WERI-Rb-1 (cell line): Measurements from ENCODE around the gene FTL.
A peak's percentile ranks its signal among the peaks of the same experiment; 100 is the strongest.

Experiments used
- DNase-seq: peaks from one replicate; pipeline ENCODE4 v3.0.0-alpha.2; 2020
- H3K27ac ChIP-seq: fragments of 250-450 bp; sonication (Bioruptor Pico); 2 replicates; pipeline ENCODE4 v1.5.1; 2020; ENCODE audit warnings: mild to moderate bottlenecking, moderate library complexity
- H3K27me3 ChIP-seq: fragments of 250-450 bp; sonication (Bioruptor Pico); 2 replicates; pipeline ENCODE4 v1.5.1; 2021; ENCODE audit warnings: mild to moderate bottlenecking, low read depth, moderate library complexity; ENCODE audit not compliant: insufficient read depth, severe bottlenecking
- H3K36me3 ChIP-seq: fragments of 250-450 bp; sonication (Bioruptor Pico); 2 replicates; pipeline ENCODE4 v1.5.1; 2020; ENCODE audit warnings: mild to moderate bottlenecking, moderate library complexity
- H3K4me3 ChIP-seq: 2 replicates; pipeline ENCODE4 v1.5.1; 2011; ENCODE audit warnings: low read depth, mild to moderate bottlenecking, control low read depth, low read length
- H3K9me3 ChIP-seq: fragments of 250-450 bp; sonication (Bioruptor Pico); 2 replicates; pipeline ENCODE4 v1.5.1; 2021; ENCODE audit warnings: mild to moderate bottlenecking, moderate library complexity; ENCODE audit not compliant: severe bottlenecking
- CTCF ChIP-seq: IDR thresholded peaks from 2 replicates; pipeline ENCODE4 v1.5.1; 2011; ENCODE audit warnings: low read depth, mild to moderate bottlenecking, control low read depth, inconsistent platforms, low read length

The FTL gene

DNA sequence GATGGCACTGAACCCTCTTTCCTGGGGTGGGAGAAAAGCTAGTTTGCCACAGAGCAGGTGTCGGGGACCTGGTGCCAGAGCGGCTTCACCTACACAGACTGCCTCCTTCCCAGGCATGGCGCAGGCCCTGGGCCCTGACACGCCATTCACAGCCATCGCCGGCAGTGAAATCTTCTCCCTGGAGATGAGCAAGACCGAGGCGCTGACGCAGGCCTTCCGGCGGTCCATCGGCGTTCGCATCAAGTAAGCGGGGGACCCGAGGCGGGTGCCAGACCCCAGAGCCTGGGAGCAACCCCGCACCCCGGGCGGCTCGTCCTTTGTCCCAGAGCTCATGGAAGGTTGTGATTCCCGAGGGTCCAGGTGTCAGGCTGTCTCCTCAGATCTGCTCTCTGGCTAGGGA is 41.8 kb downstream of the FTL start:
- no peak overlapping the region for H3K27ac ChIP-seq
- peaks cover 77% of the 10 kb centered on the region for H3K36me3 ChIP-seq
- no peak for DNase-seq
- H3K4me3 ChIP-seq: no peak overlapping the region
- TF ChIP-seq CTCF: no peak
- no peaks in the 10 kb centered on the region for H3K9me3 ChIP-seq
- no peaks in the 10 kb centered on the region for H3K27me3 ChIP-seq

GRCh38 chr19:49009828-49010227 is 44.7 kb downstream of the FTL start:
- no peak for TF ChIP-seq CTCF
- Histone ChIP-seq H3K36me3 (peaks cover 75% of the 10 kb centered on the region), H3K4me3 (no peak overlapping the region), H3K27ac (no peak overlapping the region), H3K9me3 (no peaks in the 10 kb centered on the region), H3K27me3 (no peaks in the 10 kb centered on the region)
- DNase-seq: no peak

DNA sequence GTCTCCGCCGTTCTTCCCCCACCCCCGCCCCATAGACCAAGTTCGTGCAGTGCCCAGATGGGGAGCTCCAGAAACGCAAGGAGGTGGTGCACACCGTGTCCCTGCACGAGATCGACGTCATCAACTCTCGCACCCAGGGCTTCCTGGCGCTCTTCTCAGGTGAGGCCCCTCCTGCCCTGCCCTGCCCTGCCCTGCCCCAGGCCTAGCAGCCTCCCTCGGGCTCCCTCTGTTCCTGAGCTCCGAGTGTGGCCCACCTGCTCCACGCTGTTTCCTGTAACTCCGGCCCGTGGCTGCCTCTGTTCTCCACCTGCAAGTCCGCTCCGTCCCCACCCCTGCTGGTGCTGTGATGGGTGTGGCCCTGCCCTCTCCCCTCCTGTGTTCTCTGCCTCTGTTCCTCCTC is 45.3 kb downstream of the FTL start:
- no peak overlapping the region for H3K4me3 ChIP-seq
- DNase-seq: no peak
- H3K36me3 ChIP-seq: peaks cover 75% of the 10 kb centered on the region
- H3K9me3 ChIP-seq: no peaks in the 10 kb centered on the region
- H3K27ac ChIP-seq: no peak overlapping the region
- H3K27me3 ChIP-seq: no peaks in the 10 kb centered on the region
- no peak for TF ChIP-seq CTCF

DNA sequence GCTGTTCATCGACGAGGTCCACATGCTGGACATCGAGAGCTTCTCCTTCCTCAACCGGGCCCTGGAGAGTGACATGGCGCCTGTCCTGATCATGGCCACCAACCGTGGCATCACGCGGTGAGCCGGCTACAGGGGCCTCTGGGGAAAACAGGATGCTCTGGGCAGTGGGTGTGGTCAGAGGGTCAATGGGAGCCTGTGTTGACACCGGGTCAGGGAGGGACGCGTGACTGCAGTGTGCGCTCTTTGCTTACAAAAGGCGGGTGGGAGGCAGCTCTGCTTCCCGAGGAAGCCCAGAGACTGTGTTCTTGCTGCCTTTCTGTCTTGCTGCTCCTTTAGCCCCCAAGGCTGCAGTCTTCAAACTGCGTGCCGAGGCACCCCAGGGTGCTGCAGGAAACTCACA is 46.1 kb downstream of the FTL start:
- H3K27ac ChIP-seq: no peak overlapping the region
- H3K9me3 ChIP-seq: no peaks in the 10 kb centered on the region
- DNase-seq: no peak
- no peaks in the 10 kb centered on the region for H3K27me3 ChIP-seq
- H3K36me3 ChIP-seq: peaks cover 78% of the 10 kb centered on the region
- no peak for TF ChIP-seq CTCF
- no peak overlapping the region for H3K4me3 ChIP-seq

- Histone ChIP-seq H3K4me3 (no peak overlapping the region), H3K27ac (peak overlapping the region; percentile 76), H3K36me3 (peaks cover 61% of the 10 kb centered on the region), H3K27me3 (no peaks in the 10 kb centered on the region), H3K9me3 (no peaks in the 10 kb centered on the region)
- DNase-seq: peak; percentile 81
- no peak for TF ChIP-seq CTCF
Measured at GRCh38 chr19:49014123-49014869, 49.2 kb downstream of the FTL start.

GRCh38 chr19:49014870-49015255 is 49.8 kb downstream of the FTL start:
- peak; percentile 67 for DNase-seq
- peaks cover 55% of the 10 kb centered on the region for H3K36me3 ChIP-seq
- H3K27me3 ChIP-seq: no peaks in the 10 kb centered on the region
- no peak for TF ChIP-seq CTCF
- H3K27ac ChIP-seq: peak overlapping the region; percentile 76
- no peak overlapping the region for H3K4me3 ChIP-seq
- H3K9me3 ChIP-seq: no peaks in the 10 kb centered on the region
